ENCODE results near the gene LMAN2. TPM values are rescaled to one million over a fixed set of nuclear protein-coding genes. Genes with fewer than 3 reads are reported as not detected.

LMAN2 gene
- total RNA-seq = 155 and 179 TPM in 2 replicates
- 200 TPM for polyA plus RNA-seq (2012)

GRCh38 chr5:177351392-177352329 lies at the start of gene LMAN2:
TSS of gene LMAN2 (minus strand) at chr5:177351668. CDS start at chr5:177351647, 21 bp downstream.
- DNase-seq (ENCODE audit: low read depth) = peak; percentile 98

- no peak for DNase-seq (ENCODE audit: low read depth)
These were observed 48.8 kb upstream of the LMAN2 start, which contains the start of gene PFN3 for GRCh38 chr5:177399997-177400868. TSS of gene PFN3 (minus strand) at chr5:177400661. CDS start at chr5:177400576, 85 bp downstream.

GRCh38 chr5:177397875-177398390 lies 46.5 kb upstream of the LMAN2 start:
- DNase-seq (ENCODE audit: low read depth) = no peak

GRCh38 chr5:177396807-177397206 lies 45.3 kb upstream of the LMAN2 start:
- DNase-seq (ENCODE audit: low read depth) = no peak

- DNase-seq (ENCODE audit: low read depth) = no peak
These were observed 44.6 kb upstream of the LMAN2 start for GRCh38 chr5:177396078-177396477.

GRCh38 chr5:177393990-177394389 lies 42.5 kb upstream of the LMAN2 start:
- no peak for DNase-seq (ENCODE audit: low read depth)

- DNase-seq (ENCODE audit: low read depth) = no peak
These were observed 41.8 kb upstream of the LMAN2 start for GRCh38 chr5:177393206-177393765.

GRCh38 chr5:177392765-177393164 lies 41.3 kb upstream of the LMAN2 start:
- no peak for DNase-seq (ENCODE audit: low read depth)

GRCh38 chr5:177390363-177391300 lies 39.2 kb upstream of the LMAN2 start:
- peak; percentile 86 for DNase-seq (ENCODE audit: low read depth)

GRCh38 chr5:177389241-177390169 lies 38.0 kb upstream of the LMAN2 start:
- DNase-seq (ENCODE audit: low read depth) = peak; percentile 48

- DNase-seq (ENCODE audit: low read depth) = no peak
These were observed 37.1 kb upstream of the LMAN2 start for GRCh38 chr5:177388521-177389052.

GRCh38 chr5:177387405-177387804 lies 35.9 kb upstream of the LMAN2 start:
- DNase-seq (ENCODE audit: low read depth) = no peak

- DNase-seq (ENCODE audit: low read depth) = no peak
These were observed 35.1 kb upstream of the LMAN2 start for GRCh38 chr5:177386542-177386941.

GRCh38 chr5:177385720-177386119 lies 34.3 kb upstream of the LMAN2 start:
- DNase-seq (ENCODE audit: low read depth) = no peak

GRCh38 chr5:177384134-177384533 lies 32.7 kb upstream of the LMAN2 start, which contains the start of gene SLC34A1:
TSS of gene SLC34A1 (plus strand) at chr5:177384434. CDS start at chr5:177385742, 1,308 bp downstream.
- no peak for DNase-seq (ENCODE audit: low read depth)

- DNase-seq (ENCODE audit: low read depth) = no peak
These were observed 31.7 kb upstream of the LMAN2 start for GRCh38 chr5:177383181-177383580.

GRCh38 chr5:177382423-177383029 lies 31.1 kb upstream of the LMAN2 start:
- peak; percentile 35 for DNase-seq (ENCODE audit: low read depth)

- DNase-seq (ENCODE audit: low read depth) = no peak
These were observed 29.3 kb upstream of the LMAN2 start for GRCh38 chr5:177380805-177381126.

Measured in myocyte (in vitro differentiated cells).